ENCODE data around the gene STAMBP.
"Not testable (repeated sequence)": the region's sequence is repeated elsewhere in the genome, so short reads cannot be mapped to it uniquely, and the experiment has no call there.

The STAMBP gene

GRCh38 chr2:73885406-73885805 lies 56.6 kb downstream of the STAMBP start:
- in situ Hi-C loops (cut with MboI; ENCODE audit: low sequenced_read_pairs), result no loop called here

- in situ Hi-C loops (cut with MboI; ENCODE audit: low sequenced_read_pairs), result no loop called here
Measured at GRCh38 chr2:73886357-73886756, 57.6 kb downstream of the STAMBP start.

- in situ Hi-C loops (cut with MboI; ENCODE audit: low sequenced_read_pairs), result not testable (repeated sequence)
Measured at GRCh38 chr2:73887596-73888353, 59.0 kb downstream of the STAMBP start.

- in situ Hi-C loops (cut with MboI; ENCODE audit: low sequenced_read_pairs), result no loop called here
Measured at GRCh38 chr2:73888388-73888787, 59.6 kb downstream of the STAMBP start.

GRCh38 chr2:73889206-73889605 lies 60.4 kb downstream of the STAMBP start:
- in situ Hi-C loops (cut with MboI; ENCODE audit: low sequenced_read_pairs), result no loop called here

GRCh38 chr2:73890301-73891092 lies 61.7 kb downstream of the STAMBP start:
- in situ Hi-C loops (cut with MboI; ENCODE audit: low sequenced_read_pairs), result no loop called here

GRCh38 chr2:73891276-73891901 lies 62.6 kb downstream of the STAMBP start:
- in situ Hi-C loops (cut with MboI; ENCODE audit: low sequenced_read_pairs), result no loop called here

- in situ Hi-C loops (cut with MboI; ENCODE audit: low sequenced_read_pairs), result no loop called here
Measured at GRCh38 chr2:73892631-73893329, 64.0 kb downstream of the STAMBP start, which contains the start of gene ACTG2. ACTG2 (plus strand) TSS chr2:73893008; CDS start chr2:73901312, 8,304 bp downstream.

GRCh38 chr2:73893764-73894474 lies 65.2 kb downstream of the STAMBP start:
- in situ Hi-C loops (cut with MboI; ENCODE audit: low sequenced_read_pairs), result no loop called here

GRCh38 chr2:73894475-73894850 lies 65.7 kb downstream of the STAMBP start:
- in situ Hi-C loops (cut with MboI; ENCODE audit: low sequenced_read_pairs), result no loop called here

GRCh38 chr2:73894877-73895276 lies 66.1 kb downstream of the STAMBP start:
- in situ Hi-C loops (cut with MboI; ENCODE audit: low sequenced_read_pairs), result no loop called here

- in situ Hi-C loops (cut with MboI; ENCODE audit: low sequenced_read_pairs), result no loop called here
Measured at GRCh38 chr2:73895473-73895872, 66.7 kb downstream of the STAMBP start.

GRCh38 chr2:73896362-73897239 lies 67.8 kb downstream of the STAMBP start:
- in situ Hi-C loops (cut with MboI; ENCODE audit: low sequenced_read_pairs), result no loop called here

GRCh38 chr2:73897240-73897583 lies 68.5 kb downstream of the STAMBP start:
- in situ Hi-C loops (cut with MboI; ENCODE audit: low sequenced_read_pairs), result no loop called here

- in situ Hi-C loops (cut with MboI; ENCODE audit: low sequenced_read_pairs), result no loop called here
Measured at GRCh38 chr2:73897934-73898333, 69.2 kb downstream of the STAMBP start.

GRCh38 chr2:73899801-73900336 lies 71.1 kb downstream of the STAMBP start:
- in situ Hi-C loops (cut with MboI; ENCODE audit: low sequenced_read_pairs), result no loop called here

- in situ Hi-C loops (cut with MboI; ENCODE audit: low sequenced_read_pairs), result no loop called here
Measured at GRCh38 chr2:73901143-73901542, 72.4 kb downstream of the STAMBP start.

- in situ Hi-C loops (cut with MboI; ENCODE audit: low sequenced_read_pairs), result no loop called here
Measured at GRCh38 chr2:73902284-73902683, 73.5 kb downstream of the STAMBP start.

- in situ Hi-C loops (cut with MboI; ENCODE audit: low sequenced_read_pairs), result no loop called here
Measured at GRCh38 chr2:73903313-73903712, 74.6 kb downstream of the STAMBP start.

Data from HL-60/S4 treated with retinoic acid at 250 ng/mL for 4 days and 3 days (cell line).